ENCODE data around the gene GNA14.

Gene GNA14

GRCh38 chr9:77512876-77513275, 135.2 kb downstream of the GNA14 start:
- no peak overlapping the region for H3K27ac ChIP-seq

GRCh38 chr9:77511525-77511924, 136.6 kb downstream of the GNA14 start:
- no peak overlapping the region for H3K27ac ChIP-seq
- TF ChIP-seq CTCF (conservative IDR thresholded peaks at IDR 0.05) (no peak), ZFX (IDR thresholded peaks at IDR 0.05) (no peak)

More at GRCh38 chr9:77512876-77513275, 135.2 kb downstream of the GNA14 start:
- TF ChIP-seq ZFX (IDR thresholded peaks at IDR 0.05): no peak
- no peak for TF ChIP-seq CTCF (conservative IDR thresholded peaks at IDR 0.05)

- TF ChIP-seq ZFX (IDR thresholded peaks at IDR 0.05): no peak
- no peak for TF ChIP-seq CTCF (conservative IDR thresholded peaks at IDR 0.05)
- H3K27ac ChIP-seq: no peak overlapping the region
Observed at GRCh38 chr9:77510666-77511065, 137.5 kb downstream of the GNA14 start.

GRCh38 chr9:77508396-77508795, 139.7 kb downstream of the GNA14 start:
- H3K27ac ChIP-seq: no peak overlapping the region
- TF ChIP-seq ZFX (IDR thresholded peaks at IDR 0.05): no peak
- TF ChIP-seq CTCF (conservative IDR thresholded peaks at IDR 0.05): no peak

- no peak for TF ChIP-seq ZFX (IDR thresholded peaks at IDR 0.05)
- no peak for TF ChIP-seq CTCF (conservative IDR thresholded peaks at IDR 0.05)
- H3K27ac ChIP-seq: no peak overlapping the region
Observed at GRCh38 chr9:77507212-77507961, 140.7 kb downstream of the GNA14 start.

GRCh38 chr9:77505232-77505631, 142.9 kb downstream of the GNA14 start:
- H3K27ac ChIP-seq: no peak overlapping the region
- TF ChIP-seq CTCF (conservative IDR thresholded peaks at IDR 0.05): no peak
- no peak for TF ChIP-seq ZFX (IDR thresholded peaks at IDR 0.05)

GRCh38 chr9:77502568-77502967, 145.6 kb downstream of the GNA14 start:
- TF ChIP-seq CTCF (conservative IDR thresholded peaks at IDR 0.05): no peak
- no peak for TF ChIP-seq ZFX (IDR thresholded peaks at IDR 0.05)

More at GRCh38 chr9:77502568-77502967, 145.6 kb downstream of the GNA14 start:
- H3K27ac ChIP-seq: no peak overlapping the region
